HUES64 (cell line): ENCODE measurements around the gene PHYHIPL.

Source experiments
- H3K27ac ChIP-seq: 2 replicates; pipeline ENCODE4 v1.7.0; 2013; ENCODE audit warnings: low read depth, low read length, inconsistent platforms
- H3K27me3 ChIP-seq: 2 replicates; pipeline ENCODE4 v1.6.1; 2013; ENCODE audit warnings: mild to moderate bottlenecking, low read length; ENCODE audit not compliant: insufficient read depth
- H3K36me3 ChIP-seq: 2 replicates; pipeline ENCODE4 v1.6.1; 2013; ENCODE audit warnings: mild to moderate bottlenecking, low read length; ENCODE audit not compliant: insufficient read depth
- H3K4me1 ChIP-seq: 2 replicates; pipeline ENCODE4 v1.6.1; 2013; ENCODE audit warnings: mild to moderate bottlenecking, low read length, moderate library complexity; ENCODE audit not compliant: insufficient read depth
- H3K4me3 ChIP-seq: 2 replicates; pipeline ENCODE4 v1.5.1; 2013; ENCODE audit warnings: mild to moderate bottlenecking, low read length, moderate library complexity
- H3K9ac ChIP-seq: 2 replicates; pipeline ENCODE4 v1.6.1; 2013; ENCODE audit warnings: mild to moderate bottlenecking, low read depth, low read length
- H3K9me3 ChIP-seq: 2 replicates; pipeline ENCODE4 v1.6.1; 2013; ENCODE audit warnings: low read depth, low read length; ENCODE audit not compliant: insufficient read depth
- WGBS: fragments of 150-250, 120-280 bp; methylation state at CpG from one replicate; pipeline ENCODE4 v1.1.7; 2013; ENCODE audit warnings: missing lambda C conversion rate; 5-methylcytosine and 5-hydroxymethylcytosine counted together

Gene PHYHIPL

GRCh38 chr10:59279476-59279875, 103.0 kb downstream of the PHYHIPL start:
- H3K36me3 ChIP-seq, result no peaks in the 10 kb centered on the region
- no peak overlapping the region for H3K27ac ChIP-seq
- H3K4me3 ChIP-seq, result no peak overlapping the region
- H3K9me3 ChIP-seq, result no peaks in the 10 kb centered on the region
- no peaks in the 10 kb centered on the region for H3K27me3 ChIP-seq
- WGBS, result 100% methylated on average over 1 of the region's 1 CpG
- no peak overlapping the region for H3K9ac ChIP-seq
- peaks cover 13% of the 10 kb centered on the region for H3K4me1 ChIP-seq

- H3K27ac ChIP-seq, result no peak overlapping the region
- no peaks in the 10 kb centered on the region for H3K36me3 ChIP-seq
- no peak overlapping the region for H3K4me3 ChIP-seq
- WGBS, result 82% methylated on average over 1 of the region's 1 CpG
- H3K9ac ChIP-seq, result no peak overlapping the region
- H3K9me3 ChIP-seq, result no peaks in the 10 kb centered on the region
- H3K27me3 ChIP-seq, result no peaks in the 10 kb centered on the region
- H3K4me1 ChIP-seq, result peaks cover 13% of the 10 kb centered on the region
These were observed 103.6 kb downstream of the PHYHIPL start for GRCh38 chr10:59279991-59280505.

- H3K27ac ChIP-seq, result no peak overlapping the region
- no peaks in the 10 kb centered on the region for H3K9me3 ChIP-seq
- H3K9ac ChIP-seq, result no peak overlapping the region
- peaks cover 13% of the 10 kb centered on the region for H3K4me1 ChIP-seq
- H3K4me3 ChIP-seq, result no peak overlapping the region
- H3K36me3 ChIP-seq, result no peaks in the 10 kb centered on the region
- no peaks in the 10 kb centered on the region for H3K27me3 ChIP-seq
- WGBS, result 94% methylated on average over 1 of the region's 1 CpG
These were observed 105.4 kb downstream of the PHYHIPL start for GRCh38 chr10:59281861-59282260.

DNA sequence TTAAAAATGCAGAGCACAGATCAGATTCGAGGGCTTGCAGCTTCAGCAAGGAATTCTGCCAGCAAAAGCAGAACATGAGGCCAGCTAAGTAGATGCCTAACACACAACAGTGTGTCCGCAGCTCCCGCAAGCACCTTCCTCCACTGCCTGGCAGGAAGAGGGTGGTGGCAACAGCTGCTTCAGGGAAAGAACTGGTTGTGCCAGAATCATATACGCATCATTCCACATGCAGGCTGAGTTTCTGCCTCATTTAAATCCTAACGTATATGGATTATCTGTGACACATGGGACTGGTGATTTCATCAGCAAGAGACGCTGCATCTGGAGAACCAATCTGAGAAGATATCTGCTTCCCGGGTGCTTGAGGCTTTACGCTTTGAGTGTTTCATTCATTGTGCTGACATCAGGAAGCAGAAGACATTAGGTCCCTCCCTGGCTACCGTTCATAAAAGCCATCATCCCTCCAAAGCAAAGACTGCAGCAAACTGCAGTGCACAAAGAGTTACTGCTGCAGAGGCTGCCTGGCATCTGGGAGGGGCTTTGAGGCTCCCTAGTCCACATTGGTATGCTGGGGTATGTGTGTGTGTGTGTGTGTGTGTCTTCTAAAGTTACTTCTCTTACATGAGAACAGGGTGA, 107.1 kb downstream of the PHYHIPL start:
- no peaks in the 10 kb centered on the region for H3K36me3 ChIP-seq
- no peak overlapping the region for H3K4me3 ChIP-seq
- no peaks in the 10 kb centered on the region for H3K9me3 ChIP-seq
- H3K27ac ChIP-seq, result no peak overlapping the region
- peaks cover 13% of the 10 kb centered on the region for H3K4me1 ChIP-seq
- 89% methylated on average over 9 of the region's 9 CpGs for WGBS
- no peak overlapping the region for H3K9ac ChIP-seq
- no peaks in the 10 kb centered on the region for H3K27me3 ChIP-seq

GRCh38 chr10:59284118-59284975, 107.9 kb downstream of the PHYHIPL start:
- no peak overlapping the region for H3K4me3 ChIP-seq
- H3K9me3 ChIP-seq, result no peaks in the 10 kb centered on the region
- no peak overlapping the region for H3K9ac ChIP-seq
- peaks cover 14% of the 10 kb centered on the region for H3K4me1 ChIP-seq
- no peaks in the 10 kb centered on the region for H3K27me3 ChIP-seq
- no peak overlapping the region for H3K27ac ChIP-seq
- no peaks in the 10 kb centered on the region for H3K36me3 ChIP-seq
- 92% methylated on average over 7 of the region's 7 CpGs for WGBS

DNA sequence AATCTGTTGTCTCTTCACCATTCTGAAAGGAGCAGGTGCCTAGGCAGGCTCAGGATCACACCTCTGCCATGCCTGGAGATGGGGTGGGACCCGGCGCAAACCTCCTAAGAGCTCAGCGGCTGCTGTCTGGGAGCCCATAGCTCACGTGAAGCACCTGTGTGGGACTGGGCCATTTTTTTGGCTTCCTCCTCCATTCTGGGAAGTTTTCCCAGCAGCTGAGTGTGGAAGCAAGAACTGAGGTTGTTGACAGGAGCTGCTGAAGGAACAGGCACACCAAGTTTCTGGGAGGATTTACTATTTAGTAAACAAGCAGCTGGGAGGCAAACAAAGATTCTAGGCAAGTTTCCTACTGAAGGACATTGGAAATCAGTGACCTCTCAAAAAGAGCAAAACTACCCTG, 108.6 kb downstream of the PHYHIPL start:
- Histone ChIP-seq H3K36me3 (no peaks in the 10 kb centered on the region), H3K9me3 (no peaks in the 10 kb centered on the region), H3K27me3 (no peaks in the 10 kb centered on the region), H3K4me1 (peaks cover 22% of the 10 kb centered on the region), H3K9ac (no peak overlapping the region), H3K4me3 (no peak overlapping the region), H3K27ac (no peak overlapping the region)
- WGBS, result 94% methylated on average over 4 of the region's 4 CpGs

DNA sequence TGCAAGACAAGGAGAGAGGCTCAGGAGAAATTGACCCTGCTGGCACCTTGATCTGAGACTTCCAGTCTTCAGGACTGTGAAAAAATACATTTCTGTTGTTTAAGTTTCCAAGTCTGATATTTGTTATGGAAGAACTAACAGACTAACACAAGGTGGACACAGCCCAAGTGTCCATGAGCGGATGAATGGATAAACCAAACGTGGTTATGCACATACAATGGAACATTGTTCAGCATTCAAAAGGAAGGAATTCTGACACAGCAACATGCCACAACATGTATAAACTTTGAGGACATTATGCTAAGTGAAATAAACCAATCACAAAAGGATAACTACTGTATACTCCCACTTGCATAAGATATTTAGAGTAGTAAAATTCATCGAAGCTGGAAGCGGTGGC, 109.4 kb downstream of the PHYHIPL start:
- Histone ChIP-seq H3K27ac (no peak overlapping the region), H3K4me1 (peaks cover 23% of the 10 kb centered on the region), H3K4me3 (no peak overlapping the region), H3K27me3 (no peaks in the 10 kb centered on the region), H3K36me3 (no peaks in the 10 kb centered on the region), H3K9ac (no peak overlapping the region), H3K9me3 (no peaks in the 10 kb centered on the region)
- WGBS, result 95% methylated on average over 4 of the region's 4 CpGs

- Histone ChIP-seq H3K9ac (no peak overlapping the region), H3K4me3 (no peak overlapping the region), H3K9me3 (no peaks in the 10 kb centered on the region), H3K27me3 (no peaks in the 10 kb centered on the region), H3K4me1 (peaks cover 23% of the 10 kb centered on the region), H3K27ac (no peak overlapping the region), H3K36me3 (no peaks in the 10 kb centered on the region)
- 93% methylated on average over 3 of the region's 3 CpGs for WGBS
These were observed 111.3 kb downstream of the PHYHIPL start for GRCh38 chr10:59287587-59288255.

DNA sequence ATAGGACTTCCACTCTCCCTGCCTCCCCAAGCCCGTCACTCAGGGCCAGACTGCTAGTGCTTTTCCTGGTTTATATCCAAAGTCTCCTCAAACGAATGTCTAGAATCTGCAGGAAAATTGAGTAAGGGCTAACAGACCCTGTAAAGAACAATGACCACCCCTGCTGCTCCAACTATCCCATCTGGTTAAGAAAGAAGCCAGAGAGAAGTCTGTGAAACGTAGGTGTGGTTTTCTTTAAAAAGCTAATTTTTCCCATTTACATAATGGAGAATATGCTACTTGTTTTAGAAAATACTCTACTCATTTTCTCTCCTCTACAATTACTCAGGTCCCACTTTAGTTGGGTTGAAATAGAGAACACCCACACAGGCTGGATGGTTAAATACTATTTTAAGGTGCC, 113.4 kb downstream of the PHYHIPL start:
- Histone ChIP-seq H3K9me3 (no peaks in the 10 kb centered on the region), H3K27ac (peak overlapping the region; percentile 17; the same call in 1 of the 2 replicates), H3K36me3 (no peaks in the 10 kb centered on the region), H3K9ac (no peak overlapping the region), H3K4me3 (no peak overlapping the region), H3K27me3 (no peaks in the 10 kb centered on the region), H3K4me1 (peaks cover 10% of the 10 kb centered on the region)
- 43% methylated on average over 2 of the region's 3 CpGs for WGBS

DNA sequence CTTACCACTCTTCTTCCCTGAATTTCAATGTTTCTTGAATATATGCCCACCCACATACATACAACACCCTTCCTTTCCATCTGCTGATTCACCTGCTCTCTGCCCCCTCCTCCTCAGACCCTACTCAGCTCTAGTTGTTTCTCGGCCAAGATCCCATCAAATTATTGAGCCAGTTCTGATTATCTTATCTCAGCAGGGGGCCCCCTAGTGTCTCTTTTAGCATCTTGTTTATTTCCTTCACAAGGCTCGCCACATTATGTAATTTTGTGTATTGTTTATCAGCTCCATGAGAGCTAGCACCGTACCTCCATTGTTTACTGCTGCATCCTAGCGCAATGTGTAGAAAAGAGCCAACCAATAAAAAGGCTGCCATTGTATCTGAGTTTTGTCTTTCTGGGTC, 114.0 kb downstream of the PHYHIPL start:
- Histone ChIP-seq H3K36me3 (no peaks in the 10 kb centered on the region), H3K27me3 (no peaks in the 10 kb centered on the region), H3K27ac (no peak overlapping the region), H3K9me3 (no peaks in the 10 kb centered on the region), H3K4me1 (peaks cover 10% of the 10 kb centered on the region), H3K4me3 (no peak overlapping the region), H3K9ac (no peak overlapping the region)
- WGBS, result 88% methylated on average over 4 of the region's 4 CpGs
